Endothelial cell (in vitro differentiated cells): ENCODE measurements around the gene GPR39. TPM values are rescaled to one million over a fixed set of nuclear protein-coding genes. Genes with fewer than 3 reads are reported as not detected.

Experiments
- DNase-seq: peaks from one replicate; pipeline ENCODE4 v3.0.0; 2021; ENCODE audit warnings: low spot score
- H3K27ac Mint-ChIP-seq: one replicate; pipeline ENCODE4 v1.8.0; 2021; ENCODE audit warnings: mixed read lengths, inconsistent platforms; ENCODE audit not compliant: unreplicated experiment
- H3K27me3 Mint-ChIP-seq: one replicate; pipeline ENCODE4 v1.8.0; 2021; ENCODE audit warnings: mild to moderate bottlenecking, moderate library complexity, mixed read lengths, inconsistent platforms; ENCODE audit not compliant: unreplicated experiment
- H3K36me3 Mint-ChIP-seq: one replicate; pipeline ENCODE4 v1.8.0; 2021; ENCODE audit warnings: mild to moderate bottlenecking, low read depth, mixed read lengths, inconsistent platforms; ENCODE audit not compliant: unreplicated experiment
- H3K4me1 Mint-ChIP-seq: one replicate; pipeline ENCODE4 v1.8.0; 2021; ENCODE audit warnings: mild to moderate bottlenecking, mixed read lengths, inconsistent platforms; ENCODE audit not compliant: unreplicated experiment
- H3K4me3 Mint-ChIP-seq: one replicate; pipeline ENCODE4 v1.8.0; 2021; ENCODE audit warnings: mild to moderate bottlenecking, mixed read lengths, inconsistent platforms; ENCODE audit not compliant: unreplicated experiment
- H3K9me3 Mint-ChIP-seq: one replicate; pipeline ENCODE4 v1.8.0; 2021; ENCODE audit warnings: mixed read lengths, inconsistent platforms; ENCODE audit not compliant: unreplicated experiment
- CTCF ChIP-seq: fragments of 200-600 bp; sonication (generic); IDR thresholded peaks from one replicate; pipeline ENCODE4 v1.5.0; 2021; ENCODE audit warnings: antibody characterized with exemption; ENCODE audit not compliant: unreplicated experiment
- total RNA-seq: library from RNA; stranded (reverse); fragmentation: NEBNext Ultra II Directional; extraction: Animal tissue kit (Norgen Biotek cat#: 25700); gene quantifications from one replicate; pipeline ENCODE4 v1.2.1, GENCODE V29; 2021; ENCODE audit not compliant: unreplicated experiment

GPR39 gene
- total RNA-seq, 1 donor from 2014 or later: 0.62 TPM

GRCh38 chr2:132562245-132562644 is 145.6 kb downstream of the GPR39 start:
- H3K9me3 Mint-ChIP-seq: no peaks in the 10 kb centered on the region
- no peak for DNase-seq
- H3K4me3 Mint-ChIP-seq: no peak overlapping the region
- no peaks in the 10 kb centered on the region for H3K36me3 Mint-ChIP-seq
- no peak for TF ChIP-seq CTCF
- no peaks in the 10 kb centered on the region for H3K4me1 Mint-ChIP-seq
- no peak overlapping the region for H3K27ac Mint-ChIP-seq
- H3K27me3 Mint-ChIP-seq: no peaks in the 10 kb centered on the region

- no peaks in the 10 kb centered on the region for H3K9me3 Mint-ChIP-seq
- no peaks in the 10 kb centered on the region for H3K36me3 Mint-ChIP-seq
- no peaks in the 10 kb centered on the region for H3K4me1 Mint-ChIP-seq
- H3K27me3 Mint-ChIP-seq: no peaks in the 10 kb centered on the region
- no peak for DNase-seq
- TF ChIP-seq CTCF: no peak
- H3K4me3 Mint-ChIP-seq: no peak overlapping the region
- H3K27ac Mint-ChIP-seq: no peak overlapping the region
These were observed 147.5 kb downstream of the GPR39 start for GRCh38 chr2:132564065-132564464.

- Mint-ChIP-seq H3K27ac (no peak overlapping the region), H3K9me3 (no peaks in the 10 kb centered on the region), H3K4me3 (no peak overlapping the region), H3K36me3 (no peaks in the 10 kb centered on the region), H3K4me1 (no peaks in the 10 kb centered on the region), H3K27me3 (peaks cover 1% of the 10 kb centered on the region)
- no peak for DNase-seq
- TF ChIP-seq CTCF: no peak
These were observed 149.8 kb downstream of the GPR39 start for GRCh38 chr2:132566379-132566778.

DNA sequence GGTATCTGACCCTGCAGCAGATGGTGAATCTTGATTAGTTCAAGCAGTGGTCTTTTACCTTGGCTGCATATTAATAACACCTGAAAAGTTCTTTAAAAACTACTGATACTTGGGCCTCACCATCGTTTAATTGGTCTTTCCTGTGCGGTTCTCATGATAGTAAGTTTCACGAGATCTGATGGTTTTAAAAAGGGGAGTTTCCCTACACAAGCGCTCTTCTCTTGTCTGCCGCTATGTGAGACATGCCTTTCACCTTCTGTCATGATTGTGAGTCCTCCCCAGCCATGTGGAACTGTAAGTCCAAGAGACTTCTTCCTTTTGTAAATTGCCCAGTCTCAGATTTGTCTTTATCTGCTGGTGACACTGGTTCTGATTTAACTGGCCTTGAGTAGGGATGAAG is 151.1 kb downstream of the GPR39 start:
- Mint-ChIP-seq H3K27me3 (peaks cover 1% of the 10 kb centered on the region), H3K4me1 (no peaks in the 10 kb centered on the region), H3K4me3 (no peak overlapping the region), H3K27ac (no peak overlapping the region), H3K9me3 (no peaks in the 10 kb centered on the region), H3K36me3 (no peaks in the 10 kb centered on the region)
- TF ChIP-seq CTCF: no peak
- DNase-seq: no peak

DNA sequence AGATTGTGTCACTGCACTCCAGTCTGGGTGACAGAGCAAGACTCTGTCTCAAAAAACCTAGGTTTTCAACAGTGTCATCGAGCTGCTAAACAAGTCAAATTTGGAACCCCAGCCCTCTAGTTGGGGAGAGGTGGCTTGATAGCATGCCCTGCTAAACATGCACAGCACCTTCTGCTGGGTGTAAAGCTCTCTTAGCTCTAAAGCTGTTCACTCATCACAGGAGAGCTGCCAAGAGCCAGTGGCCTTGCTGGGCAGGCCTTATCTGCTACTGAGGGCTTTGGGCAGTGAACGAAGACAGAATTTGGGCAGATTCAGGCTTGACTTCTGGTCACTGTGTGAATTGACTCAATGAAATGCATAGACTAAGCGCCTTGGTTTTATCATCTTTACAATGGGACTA is 152.1 kb downstream of the GPR39 start:
- Mint-ChIP-seq H3K27me3 (peaks cover 1% of the 10 kb centered on the region), H3K9me3 (no peaks in the 10 kb centered on the region), H3K4me3 (no peak overlapping the region), H3K4me1 (no peaks in the 10 kb centered on the region), H3K27ac (no peak overlapping the region), H3K36me3 (no peaks in the 10 kb centered on the region)
- no peak for TF ChIP-seq CTCF
- no peak for DNase-seq
